ENCODE data around the gene PFKFB4.

Gene PFKFB4

GRCh38 chr3:48556796-48557626, at the start of gene PFKFB4:
Gene PFKFB4, minus strand, starts transcription at chr3:48556803. Its CDS starts 26 bp downstream, at chr3:48556777.
- peak; percentile 99 for DNase-seq (ENCODE audit: low spot score)

- no peak for DNase-seq (ENCODE audit: low spot score)
Measured at GRCh38 chr3:48601622-48601994, 45.0 kb upstream of the PFKFB4 start.

GRCh38 chr3:48600711-48601621, 44.4 kb upstream of the PFKFB4 start:
- DNase-seq (ENCODE audit: low spot score) = no peak

- DNase-seq (ENCODE audit: low spot score) = no peak
Measured at GRCh38 chr3:48599509-48600285, 43.1 kb upstream of the PFKFB4 start.

- DNase-seq (ENCODE audit: low spot score) = no peak
Measured at GRCh38 chr3:48599077-48599501, 42.5 kb upstream of the PFKFB4 start.

- no peak for DNase-seq (ENCODE audit: low spot score)
Measured at GRCh38 chr3:48598323-48599076, 41.9 kb upstream of the PFKFB4 start.

- DNase-seq (ENCODE audit: low spot score) = no peak
Measured at GRCh38 chr3:48597408-48597800, 40.8 kb upstream of the PFKFB4 start.

GRCh38 chr3:48596676-48597407, 40.2 kb upstream of the PFKFB4 start:
- DNase-seq (ENCODE audit: low spot score) = no peak

GRCh38 chr3:48596157-48596556, 39.6 kb upstream of the PFKFB4 start:
- no peak for DNase-seq (ENCODE audit: low spot score)

- no peak for DNase-seq (ENCODE audit: low spot score)
Measured at GRCh38 chr3:48595526-48596121, 39.0 kb upstream of the PFKFB4 start.

- no peak for DNase-seq (ENCODE audit: low spot score)
Measured at GRCh38 chr3:48595075-48595525, 38.5 kb upstream of the PFKFB4 start, which contains the start of gene COL7A1. Gene COL7A1, minus strand, starts transcription at chr3:48595329. Its CDS starts 170 bp downstream, at chr3:48595159.

- no peak for DNase-seq (ENCODE audit: low spot score)
Measured at GRCh38 chr3:48594417-48595049, 37.9 kb upstream of the PFKFB4 start.

GRCh38 chr3:48593337-48593736, 36.7 kb upstream of the PFKFB4 start:
- DNase-seq (ENCODE audit: low spot score) = no peak

- no peak for DNase-seq (ENCODE audit: low spot score)
Measured at GRCh38 chr3:48592519-48593087, 36.0 kb upstream of the PFKFB4 start.

- no peak for DNase-seq (ENCODE audit: low spot score)
Measured at GRCh38 chr3:48591886-48592518, 35.4 kb upstream of the PFKFB4 start.

GRCh38 chr3:48591436-48591835, 34.8 kb upstream of the PFKFB4 start:
- DNase-seq (ENCODE audit: low spot score) = no peak

GRCh38 chr3:48588230-48588629, 31.6 kb upstream of the PFKFB4 start:
- no peak for DNase-seq (ENCODE audit: low spot score)

- DNase-seq (ENCODE audit: low spot score) = no peak
Measured at GRCh38 chr3:48587686-48588085, 31.1 kb upstream of the PFKFB4 start.

- DNase-seq (ENCODE audit: low spot score) = no peak
Measured at GRCh38 chr3:48585411-48585810, 28.8 kb upstream of the PFKFB4 start.

All from globus pallidus (tissue), 1 donor.